ENCODE measurements around the gene MYO1F. TPM values are rescaled to one million over a fixed set of nuclear protein-coding genes. Genes with fewer than 3 reads are reported as not detected.
"Not testable (repeated sequence)": the region's sequence is repeated elsewhere in the genome, so short reads cannot be mapped to it uniquely, and the experiment has no call there.

Gene MYO1F
- total RNA-seq, 1 experiment from 2014 or later, result 0.37 TPM

DNA sequence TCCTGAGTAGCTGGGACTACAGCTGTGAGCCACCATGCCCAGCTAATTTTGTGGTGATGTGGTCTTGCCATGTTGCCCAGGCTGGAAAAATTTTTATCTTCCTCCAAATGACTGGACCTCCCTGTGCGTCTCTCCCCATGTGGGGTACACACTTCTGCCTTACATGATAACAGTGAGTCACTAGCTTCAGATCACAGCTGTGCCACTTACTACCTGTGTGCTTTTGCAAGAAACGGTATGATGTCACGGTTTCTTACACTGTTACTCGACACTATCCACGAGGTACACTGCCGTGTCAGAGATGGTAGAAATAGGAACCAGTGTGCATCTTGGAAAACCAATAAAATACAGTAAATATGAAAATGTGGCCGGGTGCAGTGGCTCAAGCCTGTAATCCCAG, 45.8 kb downstream of the MYO1F start:
- Histone ChIP-seq H3K4me1 (replicated peaks) (peaks cover 5% of the 10 kb centered on the region), H3K4me3 (no peak overlapping the region)

DNA sequence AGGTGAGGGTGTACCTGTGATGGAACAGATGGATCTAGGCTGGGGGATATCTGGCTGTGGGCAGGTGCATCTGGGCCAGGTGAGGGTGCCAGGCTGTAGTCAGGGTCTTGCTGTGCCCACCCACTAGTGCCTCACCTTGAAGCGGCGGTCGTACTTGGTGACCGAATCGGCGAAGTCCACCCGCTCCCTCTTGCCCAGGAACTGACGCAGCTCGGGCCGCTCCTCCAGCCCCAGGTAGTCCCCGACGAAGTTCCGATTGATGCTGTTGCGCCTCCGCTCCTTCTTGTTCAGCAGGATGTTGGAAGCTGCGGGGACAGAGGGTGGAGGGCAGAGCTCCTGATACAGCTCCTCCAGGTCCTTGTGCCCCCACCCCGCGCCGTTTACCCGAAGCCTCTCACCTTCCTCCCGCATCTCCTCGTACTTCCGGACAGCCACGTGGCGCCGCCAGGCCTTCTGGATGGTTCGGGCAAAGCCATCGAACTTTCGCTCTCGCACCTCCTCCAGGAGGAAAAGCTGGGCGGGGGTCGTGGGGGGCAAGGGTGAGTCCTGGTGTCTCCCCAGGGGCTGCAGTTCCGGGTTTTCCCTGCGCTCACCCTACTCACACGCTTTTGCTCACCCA, 47.1 kb downstream of the MYO1F start:
- Histone ChIP-seq H3K4me1 (replicated peaks) (peaks cover 7% of the 10 kb centered on the region), H3K4me3 (no peak overlapping the region), H3K9me3 (replicated peaks) (no peaks in the 10 kb centered on the region), H3K27ac (no peak overlapping the region), H3K27me3 (replicated peaks) (no peaks in the 10 kb centered on the region), H3K36me3 (no peaks in the 10 kb centered on the region)
- no peak for DNase-seq (ENCODE audit: low read depth in 1 of 2, low spot score in 2 of 2)

More for the DNA sequence above, 45.8 kb downstream of the MYO1F start:
- no peak for DNase-seq (ENCODE audit: low read depth in 1 of 2, low spot score in 2 of 2)
- Histone ChIP-seq H3K27ac (no peak overlapping the region), H3K27me3 (replicated peaks) (no peaks in the 10 kb centered on the region), H3K9me3 (replicated peaks) (no peaks in the 10 kb centered on the region), H3K36me3 (no peaks in the 10 kb centered on the region)

- H3K36me3 ChIP-seq, result no peaks in the 10 kb centered on the region
- H3K27me3 ChIP-seq (replicated peaks), result no peaks in the 10 kb centered on the region
- H3K4me3 ChIP-seq, result no peak overlapping the region
- peaks cover 12% of the 10 kb centered on the region for H3K4me1 ChIP-seq (replicated peaks)
- H3K9me3 ChIP-seq (replicated peaks), result no peaks in the 10 kb centered on the region
- no peak for DNase-seq (ENCODE audit: low read depth in 1 of 2, low spot score in 2 of 2)
- no peak overlapping the region for H3K27ac ChIP-seq
Observed at GRCh38 chr19:8529369-8530006, 47.8 kb downstream of the MYO1F start.

DNA sequence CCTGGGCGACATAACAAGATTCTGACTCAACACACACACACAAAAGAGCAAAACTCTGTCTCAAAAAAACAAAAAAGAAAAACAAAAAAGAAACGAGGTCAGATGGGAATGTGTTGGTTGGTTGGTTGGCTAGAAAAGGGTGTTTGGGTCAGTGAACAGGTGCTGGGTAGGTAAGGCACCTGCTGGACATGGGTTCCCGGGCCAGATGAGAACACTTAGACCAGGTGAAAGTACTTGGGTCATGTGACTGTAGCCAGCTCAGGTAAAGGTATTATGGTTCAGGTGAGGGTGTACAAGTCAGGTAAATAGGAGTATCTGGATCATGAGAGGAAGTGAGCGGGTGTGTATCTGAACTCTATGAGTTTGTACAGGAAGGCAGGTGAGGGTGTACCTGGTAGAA, 48.7 kb downstream of the MYO1F start:
- no peak for DNase-seq (ENCODE audit: low read depth in 1 of 2, low spot score in 2 of 2)
- H3K27me3 ChIP-seq (replicated peaks), result no peaks in the 10 kb centered on the region
- no peak overlapping the region for H3K4me3 ChIP-seq

DNA sequence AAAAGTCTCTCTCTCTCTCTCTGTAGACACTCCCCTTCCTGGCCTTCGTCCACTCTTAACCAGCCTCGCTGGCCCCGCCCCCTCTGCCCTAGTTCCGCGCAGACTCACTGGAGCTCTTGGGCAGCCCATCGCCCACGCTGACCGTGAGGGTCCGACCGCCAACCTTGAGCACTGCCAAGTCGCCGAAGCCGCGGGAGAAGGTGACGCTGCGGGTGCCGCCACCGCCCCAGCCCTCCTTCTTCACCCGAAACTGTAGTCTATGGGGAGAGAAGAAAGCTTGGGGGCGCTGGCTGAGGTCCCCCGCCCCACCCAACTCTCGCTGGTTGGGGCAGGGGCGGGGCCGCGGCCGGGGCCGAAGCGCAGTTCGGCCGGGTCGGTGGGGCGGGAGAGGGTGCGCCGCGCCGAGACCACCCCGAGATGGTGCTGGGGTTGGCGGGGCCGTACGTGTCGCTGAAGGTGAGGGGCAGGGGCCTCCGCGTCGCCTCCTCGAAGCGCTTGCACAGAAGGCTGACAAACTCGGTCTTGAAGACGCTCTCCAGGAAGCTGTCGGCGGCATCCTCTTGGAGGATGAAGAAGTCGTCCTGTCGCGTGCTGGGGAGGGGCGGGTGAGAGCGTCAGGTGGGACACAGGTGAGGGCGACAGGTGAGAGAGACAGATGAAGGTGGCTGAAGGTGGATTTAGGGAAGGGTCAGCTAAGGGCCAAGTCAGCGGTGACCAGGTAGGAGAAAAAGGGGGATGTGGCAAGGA, 50.7 kb downstream of the MYO1F start:
- peak; percentile 93 to 96 for DNase-seq (ENCODE audit: low read depth in 1 of 2, low spot score in 2 of 2)
- peak overlapping the region; percentile 85 for H3K27ac ChIP-seq
- H3K9me3 ChIP-seq (replicated peaks), result no peaks in the 10 kb centered on the region
- no peaks in the 10 kb centered on the region for H3K27me3 ChIP-seq (replicated peaks)
- H3K4me1 ChIP-seq (replicated peaks), result peaks cover 12% of the 10 kb centered on the region
- peak overlapping the region; percentile 54 for H3K4me3 ChIP-seq
- H3K36me3 ChIP-seq, result no peaks in the 10 kb centered on the region

More for the DNA sequence above, 48.7 kb downstream of the MYO1F start:
- H3K36me3 ChIP-seq, result no peaks in the 10 kb centered on the region
- no peak overlapping the region for H3K27ac ChIP-seq
- peaks cover 12% of the 10 kb centered on the region for H3K4me1 ChIP-seq (replicated peaks)
- no peaks in the 10 kb centered on the region for H3K9me3 ChIP-seq (replicated peaks)

DNA sequence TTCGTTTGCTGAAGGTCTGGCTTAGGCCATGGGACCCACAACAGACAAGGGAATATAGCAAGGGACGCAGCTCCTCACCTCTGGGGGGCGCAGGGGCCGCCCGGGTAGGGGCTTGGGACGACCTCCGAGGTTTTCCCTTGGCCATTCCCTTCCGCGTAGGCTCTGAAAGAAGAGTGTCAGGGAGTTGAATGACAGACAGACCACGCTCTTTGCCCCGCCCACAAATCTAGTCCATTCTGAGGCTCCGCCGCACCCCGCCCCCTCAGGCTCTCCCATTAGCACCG, 51.9 kb downstream of the MYO1F start:
- no peaks in the 10 kb centered on the region for H3K9me3 ChIP-seq (replicated peaks)
- H3K36me3 ChIP-seq, result no peaks in the 10 kb centered on the region
- peak overlapping the region; percentile 31 for H3K4me3 ChIP-seq
- H3K27ac ChIP-seq, result peak overlapping the region; percentile 48; the same call in 1 of the 2 replicates
- no peaks in the 10 kb centered on the region for H3K27me3 ChIP-seq (replicated peaks)
- H3K4me1 ChIP-seq (replicated peaks), result peaks cover 12% of the 10 kb centered on the region
- DNase-seq (ENCODE audit: low read depth in 1 of 2, low spot score in 2 of 2), result no peak

- H3K27ac ChIP-seq, result no peak overlapping the region
- DNase-seq (ENCODE audit: low read depth in 1 of 2, low spot score in 2 of 2), result no peak
Observed at GRCh38 chr19:8519388-8519787, 57.9 kb downstream of the MYO1F start.

GRCh38 chr19:8518536-8518935, 58.7 kb downstream of the MYO1F start:
- H3K27ac ChIP-seq, result no peak overlapping the region

More at GRCh38 chr19:8519388-8519787, 57.9 kb downstream of the MYO1F start:
- Histone ChIP-seq H3K9me3 (replicated peaks) (no peaks in the 10 kb centered on the region), H3K4me1 (replicated peaks) (peaks cover 4% of the 10 kb centered on the region; the same call in 1 of the 2 replicates), H3K27me3 (replicated peaks) (no peaks in the 10 kb centered on the region), H3K4me3 (no peak overlapping the region), H3K36me3 (no peaks in the 10 kb centered on the region)

GRCh38 chr19:8517551-8518442, 59.4 kb downstream of the MYO1F start:
- H3K27me3 ChIP-seq (replicated peaks), result no peaks in the 10 kb centered on the region
- peaks cover 7% of the 10 kb centered on the region for H3K36me3 ChIP-seq
- H3K4me3 ChIP-seq, result no peak overlapping the region
- H3K27ac ChIP-seq, result no peak overlapping the region
- no peaks in the 10 kb centered on the region for H3K9me3 ChIP-seq (replicated peaks)
- no peak for DNase-seq (ENCODE audit: low read depth in 1 of 2, low spot score in 2 of 2)
- peaks cover 14% of the 10 kb centered on the region for H3K4me1 ChIP-seq (replicated peaks)

More at GRCh38 chr19:8518536-8518935, 58.7 kb downstream of the MYO1F start:
- no peak overlapping the region for H3K4me3 ChIP-seq
- DNase-seq (ENCODE audit: low read depth in 1 of 2, low spot score in 2 of 2), result no peak
- H3K4me1 ChIP-seq (replicated peaks), result peaks cover 7% of the 10 kb centered on the region
- H3K27me3 ChIP-seq (replicated peaks), result no peaks in the 10 kb centered on the region
- no peaks in the 10 kb centered on the region for H3K9me3 ChIP-seq (replicated peaks)
- H3K36me3 ChIP-seq, result peaks cover 3% of the 10 kb centered on the region

DNA sequence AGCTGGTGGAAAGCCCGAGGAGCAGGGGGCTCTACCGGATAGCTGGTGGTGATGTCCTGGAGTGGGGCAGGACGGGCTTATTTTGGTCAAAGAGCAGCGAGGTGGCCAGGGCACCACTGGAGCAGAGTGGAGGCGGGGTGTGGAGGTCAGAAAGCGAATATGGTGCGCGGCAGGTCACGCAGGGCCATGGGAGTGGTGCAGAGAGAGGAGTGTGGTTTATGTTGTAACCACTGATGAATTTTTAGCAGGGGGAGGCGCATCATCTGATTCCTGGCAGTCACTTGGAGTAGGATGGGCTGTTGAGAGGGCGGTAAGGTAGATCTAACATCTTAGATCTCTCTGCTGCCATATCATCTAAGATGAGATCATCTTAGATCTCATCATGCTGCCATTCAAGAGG, 61.9 kb downstream of the MYO1F start:
- peaks cover 26% of the 10 kb centered on the region for H3K36me3 ChIP-seq
- H3K27ac ChIP-seq, result no peak overlapping the region
- H3K27me3 ChIP-seq (replicated peaks), result no peaks in the 10 kb centered on the region
- no peaks in the 10 kb centered on the region for H3K9me3 ChIP-seq (replicated peaks)
- no peak overlapping the region for H3K4me3 ChIP-seq
- DNase-seq (ENCODE audit: low read depth in 1 of 2, low spot score in 2 of 2), result no peak
- peaks cover 21% of the 10 kb centered on the region for H3K4me1 ChIP-seq (replicated peaks)

DNA sequence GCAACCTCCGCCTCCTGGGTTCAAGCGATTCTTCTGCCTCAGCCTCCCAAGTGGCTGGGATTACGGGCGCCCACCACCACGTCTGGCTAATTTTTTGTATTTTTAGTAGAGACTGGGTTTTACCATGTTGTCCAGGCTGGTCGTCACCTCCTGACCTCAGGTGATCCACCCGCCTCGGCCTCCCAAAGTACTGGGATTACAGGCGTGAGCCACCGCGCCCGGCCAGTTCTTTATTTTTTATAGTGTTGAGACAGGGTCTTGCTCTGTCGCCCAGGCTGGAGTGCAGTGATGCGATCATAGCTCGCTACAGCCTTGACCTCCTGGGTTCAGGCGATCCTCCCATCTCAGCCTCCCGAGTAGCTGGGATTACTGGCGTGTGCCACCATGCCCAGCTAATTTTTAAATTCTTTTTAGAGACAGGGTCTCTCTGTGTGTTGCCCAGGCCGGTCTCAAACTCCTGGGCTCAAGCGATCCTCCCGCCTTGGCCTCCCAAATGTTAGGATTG, 62.7 kb downstream of the MYO1F start:
- not testable (repeated sequence) for H3K27me3 ChIP-seq (replicated peaks); DNase-seq (ENCODE audit: low read depth in 1 of 2, low spot score in 2 of 2); H3K9me3 ChIP-seq (replicated peaks)
- H3K4me1 ChIP-seq (replicated peaks), result peaks cover 21% of the 10 kb centered on the region
- H3K27ac ChIP-seq, result peak overlapping the region; percentile 100
- peak overlapping the region; percentile 99 for H3K4me3 ChIP-seq
- peaks cover 26% of the 10 kb centered on the region for H3K36me3 ChIP-seq

- H3K4me1 ChIP-seq (replicated peaks), result peaks cover 21% of the 10 kb centered on the region
- peak within 1 kb of the TSS; percentile 100 for H3K27ac ChIP-seq
- peak within 1 kb of the TSS; percentile 99 for H3K4me3 ChIP-seq
- peaks cover 26% of the 10 kb centered on the region for H3K36me3 ChIP-seq
- DNase-seq (ENCODE audit: low read depth in 1 of 2, low spot score in 2 of 2), result peak; percentile 99
- H3K9me3 ChIP-seq (replicated peaks), result no peaks in the 10 kb centered on the region
- no peaks in the 10 kb centered on the region for H3K27me3 ChIP-seq (replicated peaks)
Observed at GRCh38 chr19:8513687-8514504, 63.3 kb downstream of the MYO1F start, which contains the start of gene ZNF414. TSS of gene ZNF414 (minus strand) at chr19:8514167. CDS start at chr19:8514046, 121 bp downstream.

Data from SJSA1 (cell line).